H9 (cell line): ENCODE results near the gene EPAS1. TPM values are rescaled to one million over a fixed set of nuclear protein-coding genes. Genes with fewer than 3 reads are reported as not detected.

Experiments used
- DNase-seq: peaks from one replicate; pipeline ENCODE4 v3.0.0-alpha.2; 2017
- H2AFZ ChIP-seq: one replicate; pipeline ENCODE4 v1.6.1; 2013; ENCODE audit warnings: mild to moderate bottlenecking, low read length, control low read depth, moderate library complexity
- H2AK5ac ChIP-seq: 2 replicates; pipeline ENCODE4 v1.6.1; 2013; ENCODE audit warnings: low read length, control low read depth, mixed read lengths; ENCODE audit not compliant: insufficient read length
- H2BK120ac ChIP-seq: one replicate; pipeline ENCODE4 v1.6.1; 2013; ENCODE audit warnings: low read depth, mild to moderate bottlenecking, low read length, control low read depth, inconsistent platforms; ENCODE audit not compliant: poor library complexity, severe bottlenecking
- H2BK12ac ChIP-seq: 2 replicates; pipeline ENCODE4 v1.6.1; 2013; ENCODE audit warnings: low read length, control low read depth, mixed read lengths, low read depth; ENCODE audit not compliant: insufficient read length
- H2BK15ac ChIP-seq: 2 replicates; pipeline ENCODE4 v1.6.1; 2013; ENCODE audit warnings: low read depth, low read length, control low read depth
- H2BK20ac ChIP-seq: one replicate; pipeline ENCODE4 v1.6.1; 2013; ENCODE audit warnings: low read depth, mild to moderate bottlenecking, low read length, control low read depth, inconsistent platforms; ENCODE audit not compliant: poor library complexity, severe bottlenecking
- H2BK5ac ChIP-seq: 2 replicates; pipeline ENCODE4 v1.6.1; 2013; ENCODE audit warnings: low read length, control low read depth, mixed read lengths; ENCODE audit not compliant: insufficient read length
- H3K14ac ChIP-seq: 2 replicates; pipeline ENCODE4 v1.6.1; 2013; ENCODE audit warnings: low read length, control low read depth; ENCODE audit not compliant: insufficient read depth
- H3K18ac ChIP-seq: 2 replicates; pipeline ENCODE4 v1.6.1; 2013; ENCODE audit warnings: low read depth, mild to moderate bottlenecking, mixed read lengths, low read length, control low read depth; ENCODE audit not compliant: insufficient read length
- H3K23ac ChIP-seq: 2 replicates; pipeline ENCODE4 v1.6.1; 2013; ENCODE audit warnings: low read length, control low read depth, mixed read lengths, low read depth; ENCODE audit not compliant: insufficient read length
- H3K23me2 ChIP-seq: 2 replicates; pipeline ENCODE4 v1.6.1; 2013; ENCODE audit warnings: low read depth, mild to moderate bottlenecking, mixed read lengths, low read length, control low read depth; ENCODE audit not compliant: insufficient read length, poor library complexity, severe bottlenecking
- H3K27ac ChIP-seq: 2 replicates; pipeline ENCODE4 v1.5.1; 2013; ENCODE audit warnings: low read length, control low read depth, mixed read lengths, low read depth; ENCODE audit not compliant: insufficient read length
- H3K27me3 ChIP-seq: 2 replicates; pipeline ENCODE4 v1.6.1; 2013; ENCODE audit warnings: low read length, control low read depth, inconsistent platforms; ENCODE audit not compliant: insufficient read depth
- H3K4ac ChIP-seq: 2 replicates; pipeline ENCODE4 v1.6.1; 2013; ENCODE audit warnings: low read depth, mild to moderate bottlenecking, control low read depth, inconsistent platforms, low read length, moderate library complexity
- H3K4me1 ChIP-seq: 2 replicates; pipeline ENCODE4 v1.6.1; 2013; ENCODE audit warnings: low read length, control low read depth, inconsistent platforms; ENCODE audit not compliant: insufficient read depth
- H3K4me2 ChIP-seq: 2 replicates; pipeline ENCODE4 v1.6.1; 2013; ENCODE audit warnings: low read length, control low read depth, mixed read lengths; ENCODE audit not compliant: insufficient read length, insufficient read depth
- H3K56ac ChIP-seq: 2 replicates; pipeline ENCODE4 v1.6.1; 2013; ENCODE audit warnings: low read depth, mild to moderate bottlenecking, mixed read lengths, low read length, control low read depth; ENCODE audit not compliant: insufficient read length
- H3K79me1 ChIP-seq: 2 replicates; pipeline ENCODE4 v1.6.1; 2013; ENCODE audit warnings: low read depth, mild to moderate bottlenecking, moderate library complexity, low read length, control low read depth, inconsistent platforms; ENCODE audit not compliant: insufficient read depth, poor library complexity, severe bottlenecking
- H3K79me2 ChIP-seq: 2 replicates; pipeline ENCODE4 v1.6.1; 2013; ENCODE audit warnings: low read length, control low read depth, inconsistent platforms; ENCODE audit not compliant: insufficient read depth
- H3K9ac ChIP-seq: 2 replicates; pipeline ENCODE4 v1.6.1; 2013; ENCODE audit warnings: low read length, control low read depth, mixed read lengths; ENCODE audit not compliant: insufficient read length; ENCODE audit errors: extremely low read depth
- H3K9me3 ChIP-seq: one replicate; pipeline ENCODE4 v1.6.1; 2013; ENCODE audit warnings: low read depth, low read length, inconsistent platforms; ENCODE audit not compliant: control insufficient read depth
- H3T11ph ChIP-seq: one replicate; pipeline ENCODE4 v1.6.1; 2013; ENCODE audit warnings: mild to moderate bottlenecking, low read length, control low read depth, inconsistent platforms
- H4K20me1 ChIP-seq: one replicate; pipeline ENCODE4 v1.6.1; 2013; ENCODE audit not compliant: control insufficient read depth, insufficient read length, insufficient read depth
- H4K5ac ChIP-seq: 2 replicates; pipeline ENCODE4 v1.6.1; 2013; ENCODE audit warnings: low read depth, mild to moderate bottlenecking, mixed read lengths, low read length, control low read depth; ENCODE audit not compliant: insufficient read length
- H4K8ac ChIP-seq: replicated peaks from 2 replicates; pipeline ENCODE4 v1.6.1; 2013; ENCODE audit warnings: low read length, control low read depth, mixed read lengths, low read depth; ENCODE audit not compliant: insufficient read length
- H4K91ac ChIP-seq: 2 replicates; pipeline ENCODE4 v1.6.1; 2013; ENCODE audit warnings: low read depth, mild to moderate bottlenecking, moderate library complexity, mixed read lengths, low read length, control low read depth; ENCODE audit not compliant: insufficient read length
- H3K27ac Mint-ChIP-seq, 3 experiments: 2 replicates in 2 of 3; 3 replicates in 1 of 3; pipeline ENCODE4 v1.8.0; 2020 to 2021; ENCODE audit warnings: mixed read lengths in 3 of 3, mild to moderate bottlenecking in 1 of 3, moderate library complexity in 1 of 3
- H3K27me3 Mint-ChIP-seq: 2 replicates; pipeline ENCODE4 v1.8.0; 2021; ENCODE audit warnings: low read depth, mild to moderate bottlenecking, moderate library complexity, mixed read lengths
- H3K36me3 Mint-ChIP-seq, 3 experiments: 2 replicates in 2 of 3; 3 replicates in 1 of 3; pipeline ENCODE4 v1.8.0; 2020 to 2021; ENCODE audit warnings: low read depth in 3 of 3, mixed read lengths in 3 of 3; ENCODE audit not compliant: insufficient read depth in 1 of 3
- H3K4me1 Mint-ChIP-seq, 2 experiments: 2 replicates each; pipeline ENCODE4 v1.8.0; 2020; ENCODE audit warnings: mixed read lengths in 2 of 2
- H3K4me3 Mint-ChIP-seq, 2 experiments: 2 replicates in 1 of 2; 3 replicates in 1 of 2; pipeline ENCODE4 v1.8.0; 2020 to 2021; ENCODE audit warnings: mild to moderate bottlenecking in 2 of 2, mixed read lengths in 2 of 2, moderate library complexity in 1 of 2
- H3K9me3 Mint-ChIP-seq, 2 experiments: 2 replicates in 1 of 2; 3 replicates in 1 of 2; pipeline ENCODE4 v1.8.0; 2020; ENCODE audit warnings: mild to moderate bottlenecking in 2 of 2, mixed read lengths in 2 of 2, moderate library complexity in 1 of 2
- WGBS: extraction: QIAGEN DNeasy Blood & Tissue Kit; methylation state at CpG from one replicate; pipeline ENCODE4 v1.1.7; 2013; ENCODE audit warnings: missing lambda C conversion rate, low lambda C conversion rate, mixed read lengths; ENCODE audit not compliant: insufficient read length; ENCODE audit errors: extremely low coverage; 5-methylcytosine and 5-hydroxymethylcytosine counted together
- total RNA-seq: library from RNA; stranded (reverse); gene quantifications from 2 replicates; pipeline ENCODE4 v1.2.1, GENCODE V29; 2021
- TF ChIP-seq, protein P1 (sequence below): fragments of 200-600 bp; sonication (generic); conservative IDR thresholded peaks from 3 replicates; pipeline ENCODE4 v1.8.0; 2021; ENCODE audit warnings: antibody characterized with exemption, mild to moderate bottlenecking

EPAS1 gene
- total RNA-seq, 1 experiment from 2014 or later = 1.1 TPM

DNA sequence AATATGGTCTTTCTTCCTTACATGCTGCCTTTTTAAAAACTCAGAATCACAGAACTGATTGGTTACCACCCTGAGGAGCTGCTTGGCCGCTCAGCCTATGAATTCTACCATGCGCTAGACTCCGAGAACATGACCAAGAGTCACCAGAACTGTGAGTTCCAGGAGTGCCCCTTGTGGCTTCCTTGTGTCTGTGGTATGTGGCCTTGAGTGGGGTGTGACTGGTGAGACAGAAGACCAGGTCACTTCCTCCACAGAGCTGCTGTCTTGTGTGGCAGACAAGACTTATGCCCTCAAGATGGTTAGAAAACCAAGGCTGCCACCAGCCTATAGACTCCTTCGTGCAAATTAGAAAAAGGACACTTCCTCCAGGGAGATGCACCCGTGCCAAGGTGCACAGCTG lies 72.6 kb downstream of the EPAS1 start:
- TF ChIP-seq, protein P1, sequence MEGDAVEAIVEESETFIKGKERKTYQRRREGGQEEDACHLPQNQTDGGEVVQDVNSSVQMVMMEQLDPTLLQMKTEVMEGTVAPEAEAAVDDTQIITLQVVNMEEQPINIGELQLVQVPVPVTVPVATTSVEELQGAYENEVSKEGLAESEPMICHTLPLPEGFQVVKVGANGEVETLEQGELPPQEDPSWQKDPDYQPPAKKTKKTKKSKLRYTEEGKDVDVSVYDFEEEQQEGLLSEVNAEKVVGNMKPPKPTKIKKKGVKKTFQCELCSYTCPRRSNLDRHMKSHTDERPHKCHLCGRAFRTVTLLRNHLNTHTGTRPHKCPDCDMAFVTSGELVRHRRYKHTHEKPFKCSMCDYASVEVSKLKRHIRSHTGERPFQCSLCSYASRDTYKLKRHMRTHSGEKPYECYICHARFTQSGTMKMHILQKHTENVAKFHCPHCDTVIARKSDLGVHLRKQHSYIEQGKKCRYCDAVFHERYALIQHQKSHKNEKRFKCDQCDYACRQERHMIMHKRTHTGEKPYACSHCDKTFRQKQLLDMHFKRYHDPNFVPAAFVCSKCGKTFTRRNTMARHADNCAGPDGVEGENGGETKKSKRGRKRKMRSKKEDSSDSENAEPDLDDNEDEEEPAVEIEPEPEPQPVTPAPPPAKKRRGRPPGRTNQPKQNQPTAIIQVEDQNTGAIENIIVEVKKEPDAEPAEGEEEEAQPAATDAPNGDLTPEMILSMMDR = no peak
- H3K4ac ChIP-seq = no peak overlapping the region
- WGBS = no CpG with 5 or more reads among the region's 5 CpGs
- H4K5ac ChIP-seq = no peak overlapping the region
- H2BK120ac ChIP-seq = no peak overlapping the region
- H3K9ac ChIP-seq = no peak overlapping the region
- H3K27ac Mint-ChIP-seq = no peak overlapping the region
- no peak overlapping the region for H2BK5ac ChIP-seq
- H3K79me2 ChIP-seq = no peaks in the 10 kb centered on the region
- H3K4me1 Mint-ChIP-seq = no peaks in the 10 kb centered on the region
- no peak for DNase-seq
- no peak overlapping the region for H3K14ac ChIP-seq
- H3K23me2 ChIP-seq = no peaks in the 10 kb centered on the region
- H3K56ac ChIP-seq = no peak overlapping the region
- no peak overlapping the region for H2AFZ ChIP-seq
- no peaks in the 10 kb centered on the region for H3K27me3 ChIP-seq
- no peak overlapping the region for H3T11ph ChIP-seq
- H4K8ac ChIP-seq = no peak overlapping the region
- no peak overlapping the region for H3K27ac ChIP-seq
- no peaks in the 10 kb centered on the region for H3K79me1 ChIP-seq
- no peaks in the 10 kb centered on the region for H3K4me1 ChIP-seq
- no peaks in the 10 kb centered on the region for H4K20me1 ChIP-seq
- peaks cover 5% of the 10 kb centered on the region for H3K27me3 Mint-ChIP-seq
- H3K23ac ChIP-seq = no peak overlapping the region
- no peak overlapping the region for H3K4me2 ChIP-seq
- no peaks in the 10 kb centered on the region for H3K9me3 ChIP-seq
- no peak overlapping the region for H2BK12ac ChIP-seq
- H2BK15ac ChIP-seq = no peak overlapping the region
- H2AK5ac ChIP-seq = no peak overlapping the region
- no peaks in the 10 kb centered on the region for H3K36me3 Mint-ChIP-seq
- no peaks in the 10 kb centered on the region for H3K9me3 Mint-ChIP-seq
- H3K18ac ChIP-seq = no peak overlapping the region
- H2BK20ac ChIP-seq = no peak overlapping the region
- H4K91ac ChIP-seq = no peak overlapping the region
- H3K4me3 Mint-ChIP-seq = no peak overlapping the region
